Activated CD4-positive, alpha-beta T cell treated with anti-CD3 and anti-CD28 coated beads for 24 hours (primary cell): ENCODE results near the gene ACSF3.

Experiments used
- DNase-seq, 2 donors: peaks; one replicate each; pipeline ENCODE4 v3.0.0-alpha.2; 2020; ENCODE audit warnings: low read depth in 2 of 2

ACSF3 gene

GRCh38 chr16:89201439-89202377, 108.1 kb downstream of the ACSF3 start:
- peak; percentile 75 to 80 for DNase-seq

GRCh38 chr16:89202422-89203215, 109.0 kb downstream of the ACSF3 start:
- DNase-seq: no peak
